Nephron progenitor cell (in vitro differentiated cells): ENCODE results near the gene RAI14.

ENCODE experiments used
- DNase-seq: peaks from one replicate; pipeline ENCODE4 v3.0.0; 2021
- H3K27ac Mint-ChIP-seq: 2 replicates; pipeline ENCODE4 v1.8.0; 2021; ENCODE audit warnings: mild to moderate bottlenecking, moderate library complexity, mixed read lengths
- H3K27me3 Mint-ChIP-seq: 2 replicates; pipeline ENCODE4 v1.8.0; 2021; ENCODE audit warnings: mild to moderate bottlenecking, low read depth, mixed read lengths; ENCODE audit not compliant: poor library complexity
- H3K36me3 Mint-ChIP-seq: 2 replicates; pipeline ENCODE4 v1.8.0; 2021; ENCODE audit warnings: low read depth, mixed read lengths
- H3K4me1 Mint-ChIP-seq: 2 replicates; pipeline ENCODE4 v1.8.0; 2021; ENCODE audit warnings: mixed read lengths
- H3K4me3 Mint-ChIP-seq: 2 replicates; pipeline ENCODE4 v1.8.0; 2021; ENCODE audit warnings: mild to moderate bottlenecking, moderate library complexity, mixed read lengths
- H3K9me3 Mint-ChIP-seq: 2 replicates; pipeline ENCODE4 v1.8.0; 2021; ENCODE audit warnings: mild to moderate bottlenecking, moderate library complexity, mixed read lengths
- CTCF ChIP-seq: fragments of 200-600 bp; sonication (generic); IDR thresholded peaks from 2 replicates; pipeline ENCODE4 v1.5.0; 2021; ENCODE audit warnings: antibody characterized with exemption

The RAI14 gene

GRCh38 chr5:34803974-34804732, 148.0 kb downstream of the RAI14 start:
- Mint-ChIP-seq H3K9me3 (no peaks in the 10 kb centered on the region), H3K36me3 (peaks cover 46% of the 10 kb centered on the region), H3K27me3 (no peaks in the 10 kb centered on the region), H3K27ac (no peak overlapping the region), H3K4me1 (peaks cover 7% of the 10 kb centered on the region), H3K4me3 (no peak overlapping the region)
- no peak for DNase-seq
- no peak for TF ChIP-seq CTCF

DNA sequence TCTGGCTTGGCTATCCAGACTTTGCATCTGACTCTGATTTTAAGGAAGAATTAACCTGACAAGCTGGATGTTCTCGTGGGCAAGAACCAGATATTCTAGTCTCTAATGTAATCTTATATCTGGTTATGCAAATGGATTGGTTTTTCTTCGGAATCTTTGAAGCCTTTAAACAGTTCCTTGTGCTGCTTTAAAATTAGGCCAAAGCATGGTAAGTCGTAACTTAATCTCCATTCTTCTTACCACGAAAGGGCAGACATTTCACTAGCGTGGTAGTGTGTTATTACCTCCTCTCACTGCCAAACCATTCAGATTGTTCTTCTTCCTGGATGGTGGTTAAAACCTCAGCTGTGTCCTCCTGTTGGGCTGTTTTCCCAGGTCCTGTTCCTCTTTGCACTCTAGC, 148.8 kb downstream of the RAI14 start:
- Mint-ChIP-seq H3K27ac (no peak overlapping the region), H3K9me3 (no peaks in the 10 kb centered on the region), H3K36me3 (peaks cover 38% of the 10 kb centered on the region), H3K27me3 (no peaks in the 10 kb centered on the region), H3K4me1 (peaks cover 7% of the 10 kb centered on the region), H3K4me3 (no peak overlapping the region)
- DNase-seq: no peak
- no peak for TF ChIP-seq CTCF

DNA sequence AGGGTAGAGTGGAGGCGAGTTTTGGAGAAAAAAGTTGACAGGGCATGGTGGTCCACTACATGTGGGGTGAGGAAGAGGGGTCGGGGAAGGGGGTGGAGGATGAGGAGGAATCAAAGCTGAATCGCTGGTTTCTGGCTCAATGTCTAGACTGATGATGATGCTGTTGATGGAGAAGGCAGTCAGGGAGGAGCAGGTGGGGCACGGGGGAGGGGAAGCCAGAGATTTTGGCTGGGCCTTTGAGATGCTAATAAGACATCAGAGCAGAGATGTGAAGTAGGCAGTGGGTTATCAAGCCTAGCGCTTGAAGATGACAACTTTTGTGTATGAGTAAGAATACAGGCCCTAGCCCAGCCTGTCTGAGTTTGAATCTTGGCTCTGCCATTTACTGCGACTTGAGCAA, 150.4 kb downstream of the RAI14 start:
- DNase-seq: no peak
- peaks cover 7% of the 10 kb centered on the region for H3K4me1 Mint-ChIP-seq
- no peak for TF ChIP-seq CTCF
- no peak overlapping the region for H3K4me3 Mint-ChIP-seq
- peaks cover 23% of the 10 kb centered on the region for H3K36me3 Mint-ChIP-seq
- no peaks in the 10 kb centered on the region for H3K9me3 Mint-ChIP-seq
- H3K27me3 Mint-ChIP-seq: peaks cover 2% of the 10 kb centered on the region
- peak overlapping the region; percentile 37 for H3K27ac Mint-ChIP-seq

DNA sequence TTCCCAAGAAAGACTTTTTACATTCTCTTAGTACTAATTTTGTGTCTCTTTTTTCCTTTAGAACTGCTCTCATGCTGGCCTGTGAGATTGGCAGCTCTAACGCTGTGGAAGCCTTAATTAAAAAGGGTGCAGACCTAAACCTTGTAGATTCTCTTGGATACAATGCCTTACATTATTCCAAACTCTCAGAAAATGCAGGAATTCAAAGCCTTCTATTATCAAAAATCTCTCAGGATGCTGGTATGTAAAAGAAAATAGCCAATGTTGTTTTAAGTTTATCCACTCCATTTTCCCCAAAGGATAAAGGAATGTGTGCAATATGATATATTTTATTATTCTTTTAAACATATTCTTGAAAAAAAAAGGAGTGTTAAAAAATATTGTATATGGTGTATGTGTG, 155.6 kb downstream of the RAI14 start:
- H3K27ac Mint-ChIP-seq: no peak overlapping the region
- no peak for DNase-seq
- no peak for TF ChIP-seq CTCF
- no peaks in the 10 kb centered on the region for H3K4me1 Mint-ChIP-seq
- peaks cover 17% of the 10 kb centered on the region for H3K36me3 Mint-ChIP-seq
- H3K9me3 Mint-ChIP-seq: no peaks in the 10 kb centered on the region
- H3K4me3 Mint-ChIP-seq: no peak overlapping the region
- H3K27me3 Mint-ChIP-seq: peaks cover 2% of the 10 kb centered on the region

GRCh38 chr5:34813509-34813908, 157.4 kb downstream of the RAI14 start:
- Mint-ChIP-seq H3K27me3 (peaks cover 2% of the 10 kb centered on the region), H3K36me3 (peaks cover 18% of the 10 kb centered on the region), H3K4me1 (no peaks in the 10 kb centered on the region), H3K9me3 (no peaks in the 10 kb centered on the region), H3K4me3 (no peak overlapping the region), H3K27ac (peak overlapping the region; percentile 59)
- no peak for DNase-seq
- TF ChIP-seq CTCF: no peak
